ENCODE data around the gene AARSD1. TPM values are rescaled to one million over a fixed set of nuclear protein-coding genes. Genes with fewer than 3 reads are reported as not detected.
"Not testable (repeated sequence)": the region's sequence is repeated elsewhere in the genome, so short reads cannot be mapped to it uniquely, and the experiment has no call there.

AARSD1 gene
- total RNA-seq, 1 donor from 2014 or later, result 73.9 TPM

- Mint-ChIP-seq H3K27me3 (ENCODE audit: unreplicated experiment) (peaks cover 3% of the 10 kb centered on the region), H3K36me3 (ENCODE audit: unreplicated experiment) (no peaks in the 10 kb centered on the region), H3K27ac (ENCODE audit: unreplicated experiment) (no peak overlapping the region), H3K9me3 (ENCODE audit: unreplicated experiment) (no peaks in the 10 kb centered on the region), H3K4me1 (ENCODE audit: low read depth, unreplicated experiment) (no peaks in the 10 kb centered on the region), H3K4me3 (ENCODE audit: unreplicated experiment) (no peak overlapping the region)
- peak; percentile 43 for DNase-seq
- peak; percentile 16 for TF ChIP-seq CTCF (IDR thresholded peaks at IDR 0.05; ENCODE audit: partially characterized antibody, unreplicated experiment)
Measured at GRCh38 chr17:42937712-42938596, 26.3 kb downstream of the AARSD1 start.

GRCh38 chr17:42929497-42929844 lies 34.8 kb downstream of the AARSD1 start:
- Mint-ChIP-seq H3K4me1 (ENCODE audit: low read depth, unreplicated experiment) (no peaks in the 10 kb centered on the region), H3K4me3 (ENCODE audit: unreplicated experiment) (no peak overlapping the region), H3K36me3 (ENCODE audit: unreplicated experiment) (no peaks in the 10 kb centered on the region), H3K27me3 (ENCODE audit: unreplicated experiment) (peaks cover 2% of the 10 kb centered on the region), H3K27ac (ENCODE audit: unreplicated experiment) (no peak overlapping the region), H3K9me3 (ENCODE audit: unreplicated experiment) (no peaks in the 10 kb centered on the region)
- TF ChIP-seq CTCF (IDR thresholded peaks at IDR 0.05; ENCODE audit: partially characterized antibody, unreplicated experiment), result no peak
- DNase-seq, result no peak

GRCh38 chr17:42928714-42929496 lies 35.3 kb downstream of the AARSD1 start:
- H3K36me3 Mint-ChIP-seq (ENCODE audit: unreplicated experiment), result no peaks in the 10 kb centered on the region
- H3K27ac Mint-ChIP-seq (ENCODE audit: unreplicated experiment), result no peak overlapping the region
- H3K9me3 Mint-ChIP-seq (ENCODE audit: unreplicated experiment), result no peaks in the 10 kb centered on the region
- H3K27me3 Mint-ChIP-seq (ENCODE audit: unreplicated experiment), result peaks cover 2% of the 10 kb centered on the region
- DNase-seq, result peak; percentile 18
- H3K4me1 Mint-ChIP-seq (ENCODE audit: low read depth, unreplicated experiment), result no peaks in the 10 kb centered on the region
- H3K4me3 Mint-ChIP-seq (ENCODE audit: unreplicated experiment), result no peak overlapping the region
- peak; percentile 64 for TF ChIP-seq CTCF (IDR thresholded peaks at IDR 0.05; ENCODE audit: partially characterized antibody, unreplicated experiment)

- no peak overlapping the region for H3K27ac Mint-ChIP-seq (ENCODE audit: unreplicated experiment)
- TF ChIP-seq CTCF (IDR thresholded peaks at IDR 0.05; ENCODE audit: partially characterized antibody, unreplicated experiment), result no peak
- no peak for DNase-seq
- no peak overlapping the region for H3K4me3 Mint-ChIP-seq (ENCODE audit: unreplicated experiment)
- H3K4me1 Mint-ChIP-seq (ENCODE audit: low read depth, unreplicated experiment), result no peaks in the 10 kb centered on the region
- H3K36me3 Mint-ChIP-seq (ENCODE audit: unreplicated experiment), result no peaks in the 10 kb centered on the region
- no peaks in the 10 kb centered on the region for H3K9me3 Mint-ChIP-seq (ENCODE audit: unreplicated experiment)
- peaks cover 2% of the 10 kb centered on the region for H3K27me3 Mint-ChIP-seq (ENCODE audit: unreplicated experiment)
Measured at GRCh38 chr17:42924891-42925290, 39.4 kb downstream of the AARSD1 start.

GRCh38 chr17:42923472-42923871 lies 40.8 kb downstream of the AARSD1 start:
- H3K4me1 Mint-ChIP-seq (ENCODE audit: low read depth, unreplicated experiment); H3K9me3 Mint-ChIP-seq (ENCODE audit: unreplicated experiment); H3K36me3 Mint-ChIP-seq (ENCODE audit: unreplicated experiment); DNase-seq; H3K27ac Mint-ChIP-seq (ENCODE audit: unreplicated experiment); H3K27me3 Mint-ChIP-seq (ENCODE audit: unreplicated experiment); H3K4me3 Mint-ChIP-seq (ENCODE audit: unreplicated experiment): not testable (repeated sequence)

All from glutamatergic neuron (in vitro differentiated cells).